ENCODE results near the gene COA7.
A peak's percentile ranks its signal among the peaks of the same experiment; 100 is the strongest.

The COA7 gene

DNA sequence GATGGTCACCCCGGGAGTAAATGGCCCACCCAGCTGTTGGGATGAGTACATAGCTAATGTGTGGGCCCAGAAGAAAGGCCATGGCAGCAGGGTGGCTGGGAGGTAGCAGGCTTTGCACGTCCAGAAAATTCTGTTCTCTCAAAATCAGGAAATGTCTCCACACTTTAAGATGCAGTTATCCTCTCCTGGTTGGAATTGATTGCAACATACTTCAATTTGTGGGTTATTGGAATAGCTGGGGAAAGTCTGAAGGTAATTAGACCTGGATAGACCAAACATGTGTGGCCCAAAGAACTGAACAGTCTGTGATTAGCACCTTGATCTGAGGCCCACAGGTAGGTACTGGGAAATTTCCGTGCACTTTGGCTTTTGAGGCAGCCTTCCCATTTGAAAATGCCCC lies 30.2 kb downstream of the COA7 start:
- no peak for DNase-seq

GRCh38 chr1:52667290-52667689 lies 30.9 kb downstream of the COA7 start:
- DNase-seq = no peak

DNA sequence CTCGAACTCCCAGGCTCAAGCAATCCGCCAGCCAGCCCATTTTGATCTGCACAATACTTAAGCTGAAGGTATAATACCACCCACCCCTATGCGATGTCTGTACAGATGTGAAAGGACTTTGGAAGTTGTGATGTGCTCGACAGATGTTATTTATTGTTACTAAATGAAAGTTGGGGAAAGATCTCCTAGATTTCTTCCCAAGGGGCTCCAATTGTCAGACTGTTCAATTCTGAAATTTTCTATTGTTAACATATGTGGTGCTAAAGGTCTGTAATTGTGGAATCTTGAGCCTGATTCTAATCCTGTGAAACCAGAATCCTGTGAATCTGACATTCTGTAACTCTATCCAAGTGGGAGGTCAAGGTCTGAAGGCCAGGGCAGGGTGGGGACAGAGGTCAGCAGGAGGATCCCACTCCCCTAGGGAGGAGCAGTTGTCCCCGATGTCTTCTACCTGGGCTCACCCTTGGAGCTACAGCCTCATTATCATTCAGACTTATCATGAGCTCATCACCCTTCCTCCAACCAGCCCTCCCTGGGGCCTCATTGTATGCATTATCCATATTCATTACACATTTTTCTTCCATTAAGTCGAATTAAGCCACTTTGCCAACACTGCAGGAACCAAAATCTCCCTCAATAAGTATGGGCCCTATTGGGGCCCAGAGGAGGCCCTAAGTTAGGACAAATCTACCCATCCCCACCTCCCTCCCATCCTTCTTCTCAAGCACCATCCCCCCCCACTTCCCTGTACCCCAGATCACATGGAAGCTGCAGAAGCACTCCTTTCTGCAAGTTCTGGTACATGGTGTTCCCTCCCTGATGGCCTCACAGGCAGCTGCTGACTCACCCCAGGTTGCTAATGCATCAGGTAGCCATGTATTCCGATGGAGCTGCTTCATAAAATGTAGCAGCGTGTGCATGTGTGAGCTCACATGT lies 32.9 kb downstream of the COA7 start:
- DNase-seq = no peak

GRCh38 chr1:52663716-52664115 lies 34.4 kb downstream of the COA7 start:
- no peak for DNase-seq

DNA sequence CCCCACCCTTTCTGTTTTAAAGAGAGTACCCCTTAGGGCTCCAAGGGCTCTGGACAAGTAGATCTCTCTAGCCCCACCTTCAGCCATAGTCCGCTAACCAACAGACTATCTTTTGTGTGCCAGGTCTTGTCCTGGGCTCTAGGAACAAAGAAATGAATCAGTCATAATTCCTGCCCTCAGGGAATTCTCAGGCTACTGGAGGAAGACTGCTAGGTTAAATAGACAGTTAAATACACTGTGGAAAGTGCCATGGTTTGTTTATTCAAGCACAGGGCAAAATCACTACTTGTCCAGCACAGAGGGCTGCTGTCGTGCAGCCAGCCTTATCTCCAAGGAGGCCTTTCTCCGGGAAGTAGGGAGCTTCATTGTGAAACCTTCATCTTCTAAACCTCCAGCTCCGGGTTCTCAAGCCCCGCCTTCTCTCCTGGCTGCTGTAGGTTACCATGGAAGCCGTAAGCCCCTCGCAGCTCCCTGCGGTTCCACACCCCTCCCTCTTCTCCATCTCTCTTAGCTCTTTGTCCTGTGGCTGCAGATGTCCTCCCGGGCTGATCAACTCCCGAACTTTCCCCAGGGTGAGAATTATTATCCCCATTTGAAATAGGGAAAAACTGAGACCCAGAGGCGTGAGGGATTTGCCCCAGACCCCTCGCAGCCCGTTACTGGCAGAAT lies 35.4 kb downstream of the COA7 start:
- DNase-seq = no peak

DNA sequence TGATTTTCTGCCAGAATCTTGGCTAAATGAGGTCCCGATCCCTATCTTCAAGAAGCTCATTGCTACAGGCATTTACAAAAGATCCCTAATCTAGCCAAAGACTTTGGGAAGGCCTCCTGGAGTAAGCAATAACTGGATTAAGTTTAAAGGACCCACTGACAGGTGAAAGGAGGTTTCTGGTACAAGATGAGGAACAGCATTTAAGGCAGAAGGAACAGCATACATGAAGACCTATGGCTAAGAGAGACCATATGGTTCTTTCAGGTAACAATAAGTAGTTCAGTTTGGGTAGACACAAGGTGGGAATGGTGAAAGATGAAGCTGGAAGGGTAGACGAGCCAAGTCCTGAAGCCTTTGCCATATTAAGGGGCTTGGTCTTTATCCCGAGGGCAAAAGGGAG lies 37.3 kb downstream of the COA7 start:
- DNase-seq = no peak

DNA sequence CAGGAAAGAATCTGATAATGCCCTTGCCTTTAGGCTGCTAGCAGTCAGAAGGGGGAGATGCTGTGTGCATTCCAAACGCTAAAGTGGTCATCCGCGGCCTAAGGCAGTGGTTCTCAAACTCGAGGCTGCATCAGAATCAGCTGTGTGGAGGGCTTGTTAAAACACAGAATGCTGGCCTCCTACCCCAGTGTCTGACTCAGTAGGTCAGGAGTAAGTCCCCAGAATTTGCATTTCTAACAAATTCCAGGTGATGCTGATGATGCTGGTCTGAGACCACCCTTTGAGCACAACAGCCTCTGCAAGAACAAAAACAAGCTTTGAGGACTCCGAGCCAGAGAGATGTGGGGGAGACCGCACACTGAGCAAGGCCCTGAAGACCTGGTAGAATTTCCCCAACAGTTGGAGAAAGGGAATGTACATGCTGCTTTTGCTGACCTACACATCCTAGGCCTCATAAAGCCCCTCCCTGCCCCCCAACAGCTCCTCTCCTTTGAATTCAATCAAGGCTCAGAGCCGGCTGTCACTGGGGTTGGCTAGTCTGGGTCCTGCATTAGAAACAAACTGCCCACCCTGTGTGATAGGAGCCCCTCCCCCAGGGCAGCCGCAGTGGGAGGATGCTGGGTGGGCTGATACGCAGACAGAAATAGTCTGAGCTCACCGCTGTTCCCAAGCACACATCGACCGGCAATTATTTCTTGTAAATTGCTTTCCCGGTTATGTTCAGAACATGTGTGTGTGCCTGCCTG lies 38.1 kb downstream of the COA7 start:
- DNase-seq = no peak

GRCh38 chr1:52659356-52659755 lies 38.8 kb downstream of the COA7 start:
- DNase-seq = no peak

DNA sequence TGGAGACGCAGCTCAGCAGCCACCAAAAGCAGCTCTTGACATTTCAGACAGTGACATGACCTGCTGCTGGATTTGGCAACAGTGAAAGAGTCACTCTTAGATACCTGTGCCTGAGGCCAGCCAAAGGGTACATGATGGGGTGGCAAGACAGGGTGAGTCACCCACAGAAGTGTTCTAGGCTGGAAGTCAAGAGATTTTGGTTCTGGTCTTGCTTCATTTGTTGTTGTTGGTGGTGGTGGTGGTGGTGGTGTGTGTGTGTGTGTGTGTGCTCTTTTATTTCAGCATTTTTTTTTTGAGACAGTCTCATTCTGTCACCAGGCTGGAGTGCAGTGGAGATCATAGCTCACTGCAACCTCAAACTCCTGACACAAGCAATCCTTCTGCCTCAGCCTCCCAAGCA lies 39.4 kb downstream of the COA7 start:
- DNase-seq = no peak

GRCh38 chr1:52657702-52658101 lies 40.4 kb downstream of the COA7 start:
- DNase-seq = no peak

DNA sequence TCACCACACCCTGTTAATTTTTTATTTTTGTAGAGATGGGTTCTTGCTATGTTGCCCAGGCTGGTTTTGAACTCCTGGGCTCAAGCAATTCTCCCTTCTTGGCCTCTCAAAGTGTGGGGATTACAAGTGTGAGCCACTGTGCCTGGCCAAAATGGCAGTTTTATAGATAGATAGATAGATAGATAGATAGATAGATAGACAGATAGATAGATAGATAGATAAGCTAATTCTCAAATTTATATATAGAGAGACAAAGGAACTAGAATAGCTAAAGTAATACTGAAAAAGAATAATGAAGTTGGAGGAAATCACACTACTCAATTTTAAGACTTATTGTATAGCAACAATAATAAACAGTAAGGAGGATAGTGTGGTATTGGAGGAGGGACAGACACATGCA lies 44.1 kb downstream of the COA7 start:
- no peak for DNase-seq

DNA sequence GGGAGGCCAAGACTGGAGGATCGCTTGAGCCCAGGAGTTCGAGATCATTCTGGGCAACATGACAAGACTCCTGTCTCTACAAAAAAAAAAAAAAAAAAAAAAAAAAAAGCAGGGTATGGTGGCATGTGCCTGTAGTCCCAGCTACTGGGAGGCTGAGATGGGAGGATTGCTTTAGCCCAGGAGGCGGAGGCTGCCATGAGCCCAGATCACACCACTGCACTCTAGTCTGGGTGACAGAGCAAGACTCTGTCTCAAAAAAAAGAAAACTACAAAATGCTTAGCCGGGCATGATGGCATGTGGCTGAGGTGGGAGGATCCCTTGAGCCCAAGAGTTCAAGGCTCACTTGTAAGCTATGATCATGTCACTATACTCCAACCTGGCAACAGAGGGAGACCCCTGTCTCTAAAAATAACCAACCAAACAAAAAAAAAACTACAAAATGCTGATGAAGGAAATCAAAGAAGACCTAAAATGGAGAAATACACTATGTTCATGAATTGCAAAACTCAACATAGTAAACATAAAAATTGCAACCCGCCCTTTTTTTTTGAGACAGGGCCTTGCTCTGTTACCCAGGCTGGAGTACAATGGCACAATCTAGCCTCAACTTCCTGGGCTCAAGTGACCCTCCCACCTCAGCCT lies 44.8 kb downstream of the COA7 start:
- DNase-seq = no peak

DNA sequence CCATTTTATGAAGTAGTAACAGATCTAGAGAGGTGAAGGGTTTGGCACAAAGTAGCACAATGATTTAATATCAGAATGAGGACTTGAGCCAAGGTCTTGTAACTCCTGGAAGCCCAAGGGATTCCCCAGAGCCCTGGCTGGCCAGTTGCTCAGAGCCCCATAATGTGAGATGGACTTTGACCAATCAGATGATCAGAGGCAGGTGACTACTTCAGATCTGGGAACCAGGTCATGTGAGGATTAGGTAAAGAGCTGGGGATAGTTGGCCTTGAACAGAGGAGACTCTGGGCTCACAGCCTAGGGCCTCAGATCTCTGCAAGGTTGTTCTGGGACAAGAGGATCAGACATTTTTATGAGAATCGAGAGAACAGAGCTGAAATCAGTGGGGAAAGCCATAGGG lies 46.2 kb downstream of the COA7 start:
- DNase-seq = no peak

GRCh38 chr1:52645261-52645660 lies 52.9 kb downstream of the COA7 start:
- no peak for DNase-seq

GRCh38 chr1:52641307-52641706 lies 56.8 kb downstream of the COA7 start:
- peak; percentile 5 for DNase-seq

GRCh38 chr1:52640697-52641096 lies 57.5 kb downstream of the COA7 start:
- DNase-seq = no peak

DNA sequence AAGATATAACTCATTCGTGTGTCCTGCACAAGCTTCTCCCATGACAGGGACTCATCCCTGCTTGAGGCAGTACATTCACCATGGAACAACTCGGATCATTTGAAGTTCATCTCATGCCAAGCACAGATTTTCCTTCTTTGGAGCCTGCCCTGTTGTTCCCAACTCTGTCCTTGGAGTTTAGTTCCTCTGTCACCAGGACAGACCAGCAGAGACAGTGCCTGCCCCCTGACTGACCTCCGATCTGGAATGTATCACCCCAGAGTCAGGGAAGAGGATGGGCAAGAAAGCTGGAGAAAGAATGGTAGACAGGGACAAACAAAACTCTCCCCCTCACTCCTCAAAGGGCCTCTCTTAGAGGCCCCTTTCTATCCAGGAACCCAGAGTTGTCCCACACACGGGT lies 60.2 kb downstream of the COA7 start:
- DNase-seq = no peak

- DNase-seq = peak; percentile 88
These were observed 61.1 kb downstream of the COA7 start for GRCh38 chr1:52636721-52637695.

- DNase-seq = peak; percentile 22
These were observed 62.6 kb downstream of the COA7 start for GRCh38 chr1:52635321-52636089.

All from GF-D8 (cell line).